ENCODE data around the gene ME3. TPM values are rescaled to one million over a fixed set of nuclear protein-coding genes. Genes with fewer than 3 reads are reported as not detected.

ME3 gene
- total RNA-seq, 3 donors from 2014 or later: 5.3 to 10.3 (median 8.3) TPM

DNA sequence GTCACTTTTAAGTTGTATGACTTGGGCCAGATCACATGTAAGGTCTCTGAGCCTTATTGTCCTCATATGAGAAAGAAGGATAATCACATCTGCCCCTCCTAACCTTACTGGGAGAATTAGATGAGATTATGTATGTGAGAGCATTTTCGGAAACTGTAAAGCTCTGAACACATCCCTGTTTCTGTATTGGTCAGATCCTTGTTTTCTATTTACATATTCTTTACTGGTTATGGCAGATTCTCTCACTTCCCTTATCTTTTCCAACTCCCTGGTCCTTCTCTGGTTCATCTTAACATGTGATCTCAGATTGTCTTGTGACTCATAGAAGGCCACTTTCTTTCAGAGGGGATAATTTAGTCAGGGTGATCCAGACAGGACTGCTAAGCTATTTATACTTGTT lies 255.9 kb downstream of the ME3 start:
- DNase-seq (no peak), ATAC-seq (no peak)
- no peaks in the 10 kb centered on the region for H3K9me3 Mint-ChIP-seq
- no peak overlapping the region for H3K4me3 Mint-ChIP-seq
- peaks cover 2% of the 10 kb centered on the region for H3K36me3 Mint-ChIP-seq (ENCODE audit: insufficient read depth)
- H3K4me1 Mint-ChIP-seq (ENCODE audit: low read depth): no peaks in the 10 kb centered on the region
- H3K27me3 Mint-ChIP-seq (ENCODE audit: low read depth): no peaks in the 10 kb centered on the region

DNA sequence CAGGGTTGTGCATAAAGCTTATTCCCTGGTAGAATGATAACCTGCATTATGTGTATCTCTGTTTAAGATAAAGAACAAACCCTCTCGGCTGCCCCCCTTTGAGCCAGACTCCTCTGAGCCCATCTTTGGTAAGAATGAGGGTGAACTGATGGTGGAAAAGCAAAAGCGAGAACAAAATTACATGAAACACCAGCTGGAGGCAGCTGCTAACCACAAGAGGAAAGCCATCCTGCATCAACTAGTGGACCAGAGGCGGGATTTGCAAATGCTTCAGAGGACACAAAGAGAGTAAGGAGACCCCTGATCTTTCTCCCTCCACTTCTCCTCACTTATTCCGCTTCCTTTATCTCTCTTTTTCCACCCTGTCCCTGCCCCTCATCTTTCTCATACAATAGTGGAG lies 257.4 kb downstream of the ME3 start:
- Mint-ChIP-seq H3K4me3 (no peak overlapping the region), H3K4me1 (ENCODE audit: low read depth) (no peaks in the 10 kb centered on the region), H3K27me3 (ENCODE audit: low read depth) (no peaks in the 10 kb centered on the region), H3K36me3 (ENCODE audit: insufficient read depth) (peaks cover 2% of the 10 kb centered on the region), H3K9me3 (no peaks in the 10 kb centered on the region)
- DNase-seq: no peak
- no peak for ATAC-seq

DNA sequence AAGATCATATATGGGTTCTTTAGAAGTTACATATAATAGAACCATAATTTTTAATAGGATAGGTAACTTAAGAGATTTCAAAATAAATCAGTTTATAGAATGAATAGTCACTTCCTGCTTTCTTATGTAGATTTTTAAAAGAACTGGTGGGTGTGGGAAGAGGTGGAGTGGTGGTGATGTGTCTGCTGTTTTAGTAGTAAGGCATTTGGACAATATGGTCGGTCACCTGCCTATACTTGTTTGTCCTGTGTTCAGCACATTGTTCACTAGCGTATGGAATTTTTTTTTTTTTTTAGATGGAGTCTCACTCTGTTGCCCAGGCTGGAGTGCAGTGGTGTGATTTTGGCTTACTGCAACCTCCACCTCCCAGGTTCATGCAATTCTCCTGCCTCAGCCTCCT lies 258.4 kb downstream of the ME3 start:
- no peak for DNase-seq
- H3K27me3 Mint-ChIP-seq (ENCODE audit: low read depth): no peaks in the 10 kb centered on the region
- H3K36me3 Mint-ChIP-seq (ENCODE audit: insufficient read depth): peaks cover 2% of the 10 kb centered on the region
- no peak overlapping the region for H3K4me3 Mint-ChIP-seq
- H3K9me3 Mint-ChIP-seq: no peaks in the 10 kb centered on the region
- no peaks in the 10 kb centered on the region for H3K4me1 Mint-ChIP-seq (ENCODE audit: low read depth)
- ATAC-seq: no peak

DNA sequence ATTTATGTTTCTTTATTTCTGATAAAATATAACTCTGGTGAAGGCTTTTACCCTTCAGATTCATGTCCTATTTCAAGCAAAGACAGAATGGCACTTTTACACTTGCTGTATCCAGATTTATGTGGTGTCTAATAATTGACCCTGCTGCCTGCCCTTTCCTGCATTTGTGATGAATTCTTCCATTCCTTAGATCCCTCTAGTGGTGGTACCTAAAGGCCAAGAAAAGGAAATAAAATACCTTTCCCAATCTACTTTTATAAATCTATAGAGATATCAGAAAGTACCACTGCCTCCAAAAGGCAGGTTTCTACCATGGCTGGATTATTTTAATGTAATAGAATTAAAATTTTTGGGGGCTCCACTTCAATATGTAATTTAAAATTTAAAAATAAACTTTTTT lies 263.6 kb downstream of the ME3 start:
- Mint-ChIP-seq H3K36me3 (ENCODE audit: insufficient read depth) (peaks cover 4% of the 10 kb centered on the region), H3K4me3 (no peak overlapping the region), H3K9me3 (no peaks in the 10 kb centered on the region), H3K27me3 (ENCODE audit: low read depth) (no peaks in the 10 kb centered on the region), H3K4me1 (ENCODE audit: low read depth) (no peaks in the 10 kb centered on the region)
- ATAC-seq (no peak), DNase-seq (no peak)

DNA sequence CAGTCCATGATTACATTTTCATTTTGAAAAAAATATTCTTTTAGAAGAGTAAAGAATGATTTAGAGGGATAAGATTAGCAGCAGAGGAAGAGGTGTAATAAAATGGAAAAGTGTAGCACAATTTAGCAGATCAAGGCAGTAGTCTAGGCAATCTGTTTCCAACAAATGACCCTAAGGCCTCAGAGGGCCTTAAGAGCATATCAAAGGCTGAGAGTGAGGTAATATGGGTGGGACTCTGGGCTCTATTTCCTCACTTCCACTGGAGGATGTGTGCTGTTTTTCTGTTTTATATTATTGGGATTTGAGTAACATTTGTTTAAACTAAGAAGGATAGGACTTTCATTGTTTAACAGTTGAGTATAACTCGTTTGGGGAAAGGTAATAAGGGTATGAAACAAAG lies 269.0 kb downstream of the ME3 start:
- H3K4me1 Mint-ChIP-seq (ENCODE audit: low read depth): no peaks in the 10 kb centered on the region
- ATAC-seq (no peak), DNase-seq (no peak)
- H3K36me3 Mint-ChIP-seq (ENCODE audit: insufficient read depth): peaks cover 4% of the 10 kb centered on the region
- H3K27me3 Mint-ChIP-seq (ENCODE audit: low read depth): no peaks in the 10 kb centered on the region
- no peak overlapping the region for H3K4me3 Mint-ChIP-seq
- H3K9me3 Mint-ChIP-seq: no peaks in the 10 kb centered on the region

DNA sequence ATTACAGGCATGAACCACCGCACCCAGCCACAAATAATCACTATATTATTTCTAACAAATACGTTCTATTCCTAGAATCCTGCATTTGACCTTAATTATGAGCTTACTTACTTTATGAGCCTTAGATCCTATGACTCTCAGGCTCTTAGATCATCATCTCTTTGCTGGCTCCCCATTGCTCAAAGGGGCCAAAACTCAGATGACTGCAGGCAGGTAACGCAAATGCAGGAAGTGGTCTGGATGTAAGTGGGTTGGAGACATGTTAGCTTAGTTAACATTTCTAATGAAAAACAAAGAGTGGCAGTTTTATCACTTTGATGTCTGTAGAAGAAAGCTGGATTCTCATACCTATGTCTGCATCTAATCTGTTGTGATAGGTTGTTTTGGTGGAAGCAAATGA lies 274.3 kb downstream of the ME3 start:
- ATAC-seq (no peak), DNase-seq (no peak)
- no peaks in the 10 kb centered on the region for H3K9me3 Mint-ChIP-seq
- no peaks in the 10 kb centered on the region for H3K27me3 Mint-ChIP-seq (ENCODE audit: low read depth)
- no peak overlapping the region for H3K4me3 Mint-ChIP-seq
- no peaks in the 10 kb centered on the region for H3K4me1 Mint-ChIP-seq (ENCODE audit: low read depth)
- peaks cover 2% of the 10 kb centered on the region for H3K36me3 Mint-ChIP-seq (ENCODE audit: insufficient read depth)

DNA sequence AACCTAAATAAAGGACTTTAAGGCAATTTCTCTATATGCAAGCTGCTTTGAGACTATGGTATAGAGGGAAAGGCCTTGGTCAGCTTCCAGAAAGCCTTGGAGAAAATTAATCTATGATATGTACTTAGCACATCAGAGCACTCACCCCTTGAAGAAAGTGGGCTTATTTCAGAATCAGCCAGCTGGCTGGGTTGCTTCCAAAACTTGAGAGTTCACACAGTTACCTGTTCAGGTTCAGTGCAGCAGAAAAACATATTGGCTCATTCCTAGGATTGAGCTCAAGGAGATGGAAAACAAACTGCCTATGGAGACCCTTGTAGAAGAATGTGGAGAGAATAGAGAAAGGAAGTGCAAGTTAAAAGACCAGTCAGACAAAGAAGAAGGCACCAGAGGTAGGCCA lies 275.1 kb downstream of the ME3 start:
- Mint-ChIP-seq H3K27me3 (ENCODE audit: low read depth) (no peaks in the 10 kb centered on the region), H3K4me3 (no peak overlapping the region), H3K36me3 (ENCODE audit: insufficient read depth) (peaks cover 2% of the 10 kb centered on the region), H3K9me3 (no peaks in the 10 kb centered on the region), H3K4me1 (ENCODE audit: low read depth) (no peaks in the 10 kb centered on the region)
- no peak for DNase-seq
- ATAC-seq: no peak

DNA sequence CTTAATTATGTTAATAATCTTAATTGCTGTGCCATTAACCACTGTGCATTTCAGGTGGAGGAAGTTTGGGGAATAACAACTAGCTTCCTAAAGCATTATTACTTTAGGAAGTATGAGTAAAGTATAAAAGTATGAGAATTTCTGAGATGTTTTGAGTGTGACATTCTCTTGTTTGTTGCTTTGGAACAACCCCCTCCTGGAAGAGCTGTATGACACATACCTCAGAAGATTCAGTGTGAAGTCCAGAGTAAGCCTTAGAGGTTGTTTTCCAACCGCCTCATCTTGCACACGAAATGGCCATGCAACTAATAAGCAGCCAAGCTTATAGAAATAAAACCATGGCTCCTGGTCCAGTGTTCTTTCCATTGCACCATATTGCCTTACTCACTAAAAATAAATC lies 276.0 kb downstream of the ME3 start:
- Mint-ChIP-seq H3K36me3 (ENCODE audit: insufficient read depth) (peaks cover 2% of the 10 kb centered on the region), H3K9me3 (no peaks in the 10 kb centered on the region), H3K27me3 (ENCODE audit: low read depth) (no peaks in the 10 kb centered on the region), H3K4me1 (ENCODE audit: low read depth) (no peaks in the 10 kb centered on the region), H3K4me3 (no peak overlapping the region)
- DNase-seq (no peak), ATAC-seq (no peak)

DNA sequence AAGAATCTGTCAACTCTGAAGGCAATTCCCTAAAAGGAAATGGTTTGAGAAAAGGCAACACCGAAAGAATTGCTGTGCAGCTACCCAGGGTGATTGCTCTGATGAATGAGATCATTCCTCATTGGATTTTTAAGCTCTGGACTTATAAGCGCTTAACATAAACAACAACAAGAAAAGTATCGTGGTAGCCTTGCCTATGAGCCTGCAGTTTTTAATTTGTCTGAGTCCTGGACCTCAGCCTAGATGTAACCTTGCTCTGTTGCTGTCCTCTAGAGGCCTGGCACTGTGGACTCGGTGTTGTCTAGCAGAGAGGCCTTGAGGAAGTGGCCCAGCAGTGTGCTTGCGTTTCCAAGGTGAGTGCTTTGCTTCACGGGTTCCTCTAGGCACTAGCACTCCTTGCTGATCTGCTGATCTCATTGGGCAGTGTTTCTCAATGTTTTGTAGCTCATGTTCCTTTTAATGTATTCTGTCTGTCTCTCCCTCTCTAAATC lies 277.3 kb downstream of the ME3 start:
- no peak for ATAC-seq
- H3K4me1 Mint-ChIP-seq (ENCODE audit: low read depth): no peaks in the 10 kb centered on the region
- no peak for DNase-seq
- no peaks in the 10 kb centered on the region for H3K27me3 Mint-ChIP-seq (ENCODE audit: low read depth)
- H3K36me3 Mint-ChIP-seq (ENCODE audit: insufficient read depth): peaks cover 2% of the 10 kb centered on the region
- H3K9me3 Mint-ChIP-seq: no peaks in the 10 kb centered on the region
- no peak overlapping the region for H3K4me3 Mint-ChIP-seq

Other genes with a start within 250 kb of the ME3 start
- 10 to 100 TPM in 2 of 3 donors, 1 to 10 TPM in 1; 6.6 to 12.1 (median 10.4) TPM for gene PRSS23, start 127.9 kb upstream of the ME3 start, total RNA-seq